Peyer's patch (tissue), 4 donors: ENCODE data around the gene ATP6V0E2.

Experiments used
- CTCF ChIP-seq, 6 experiments: fragments of 450-650 bp in 4 of 6; fragments of 200-600 bp in 2 of 6; sonication (generic) in 1 of 6; IDR thresholded peaks; one replicate each; pipeline ENCODE4 v1.5.1; 2017 to 2019; ENCODE audit warnings: antibody characterized with exemption in 6 of 6, mild to moderate bottlenecking in 3 of 6, moderate library complexity in 1 of 6
- POLR2A ChIP-seq, 2 donors: fragments of 450-650 bp; IDR thresholded peaks; one replicate each; pipeline ENCODE4 v1.5.1; 2017; ENCODE audit warnings: antibody characterized with exemption in 2 of 2, mild to moderate bottlenecking in 2 of 2, moderate library complexity in 2 of 2

GRCh38 chr7:149863500-149863899 is 10.3 kb upstream of the ATP6V0E2 start:
- no peak for TF ChIP-seq POLR2A (IDR thresholded peaks at IDR 0.05)
- TF ChIP-seq CTCF (IDR thresholded peaks at IDR 0.05): no peak
